ENCODE measurements around the gene TCERG1L. TPM values are rescaled to one million over a fixed set of nuclear protein-coding genes. Genes with fewer than 3 reads are reported as not detected.

Gene TCERG1L
- total RNA-seq, 4 donors from 2014 or later, result not detected

DNA sequence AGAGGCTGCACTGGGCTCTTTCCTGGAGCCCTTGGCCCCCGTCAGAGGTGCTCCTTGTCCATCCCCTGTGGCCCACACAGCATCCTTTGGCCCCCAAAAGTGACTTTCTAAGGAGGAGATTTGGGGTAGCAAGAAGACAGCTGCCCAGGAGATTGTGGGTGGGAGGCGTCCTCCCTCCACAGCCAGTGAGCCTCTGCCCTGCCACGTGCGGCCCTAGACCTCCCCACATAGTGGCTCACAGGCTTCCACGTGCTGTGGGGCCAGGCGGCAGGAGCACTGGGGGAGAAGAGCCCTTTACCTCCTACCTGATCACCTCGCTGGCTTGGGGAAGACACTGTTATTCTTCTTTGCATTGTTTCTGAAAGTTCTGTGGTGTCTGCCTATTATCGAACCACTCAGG, 178.8 kb downstream of the TCERG1L start:
- no peaks in the 10 kb centered on the region for H3K36me3 ChIP-seq
- H3K4me3 ChIP-seq, result no peak overlapping the region
- no peak for DNase-seq
- H3K4me1 ChIP-seq, result peaks cover 0 to 5% (median 0%) of the 10 kb centered on the region in 4 donors
- H3K9me3 ChIP-seq, result no peaks in the 10 kb centered on the region
- no peak for TF ChIP-seq POLR2A (IDR thresholded peaks at IDR 0.05)
- TF ChIP-seq, protein P1, sequence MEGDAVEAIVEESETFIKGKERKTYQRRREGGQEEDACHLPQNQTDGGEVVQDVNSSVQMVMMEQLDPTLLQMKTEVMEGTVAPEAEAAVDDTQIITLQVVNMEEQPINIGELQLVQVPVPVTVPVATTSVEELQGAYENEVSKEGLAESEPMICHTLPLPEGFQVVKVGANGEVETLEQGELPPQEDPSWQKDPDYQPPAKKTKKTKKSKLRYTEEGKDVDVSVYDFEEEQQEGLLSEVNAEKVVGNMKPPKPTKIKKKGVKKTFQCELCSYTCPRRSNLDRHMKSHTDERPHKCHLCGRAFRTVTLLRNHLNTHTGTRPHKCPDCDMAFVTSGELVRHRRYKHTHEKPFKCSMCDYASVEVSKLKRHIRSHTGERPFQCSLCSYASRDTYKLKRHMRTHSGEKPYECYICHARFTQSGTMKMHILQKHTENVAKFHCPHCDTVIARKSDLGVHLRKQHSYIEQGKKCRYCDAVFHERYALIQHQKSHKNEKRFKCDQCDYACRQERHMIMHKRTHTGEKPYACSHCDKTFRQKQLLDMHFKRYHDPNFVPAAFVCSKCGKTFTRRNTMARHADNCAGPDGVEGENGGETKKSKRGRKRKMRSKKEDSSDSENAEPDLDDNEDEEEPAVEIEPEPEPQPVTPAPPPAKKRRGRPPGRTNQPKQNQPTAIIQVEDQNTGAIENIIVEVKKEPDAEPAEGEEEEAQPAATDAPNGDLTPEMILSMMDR (IDR thresholded peaks at IDR 0.05), result no peak
- no peaks in the 10 kb centered on the region for H3K27me3 ChIP-seq
- no peak overlapping the region for H3K27ac ChIP-seq

DNA sequence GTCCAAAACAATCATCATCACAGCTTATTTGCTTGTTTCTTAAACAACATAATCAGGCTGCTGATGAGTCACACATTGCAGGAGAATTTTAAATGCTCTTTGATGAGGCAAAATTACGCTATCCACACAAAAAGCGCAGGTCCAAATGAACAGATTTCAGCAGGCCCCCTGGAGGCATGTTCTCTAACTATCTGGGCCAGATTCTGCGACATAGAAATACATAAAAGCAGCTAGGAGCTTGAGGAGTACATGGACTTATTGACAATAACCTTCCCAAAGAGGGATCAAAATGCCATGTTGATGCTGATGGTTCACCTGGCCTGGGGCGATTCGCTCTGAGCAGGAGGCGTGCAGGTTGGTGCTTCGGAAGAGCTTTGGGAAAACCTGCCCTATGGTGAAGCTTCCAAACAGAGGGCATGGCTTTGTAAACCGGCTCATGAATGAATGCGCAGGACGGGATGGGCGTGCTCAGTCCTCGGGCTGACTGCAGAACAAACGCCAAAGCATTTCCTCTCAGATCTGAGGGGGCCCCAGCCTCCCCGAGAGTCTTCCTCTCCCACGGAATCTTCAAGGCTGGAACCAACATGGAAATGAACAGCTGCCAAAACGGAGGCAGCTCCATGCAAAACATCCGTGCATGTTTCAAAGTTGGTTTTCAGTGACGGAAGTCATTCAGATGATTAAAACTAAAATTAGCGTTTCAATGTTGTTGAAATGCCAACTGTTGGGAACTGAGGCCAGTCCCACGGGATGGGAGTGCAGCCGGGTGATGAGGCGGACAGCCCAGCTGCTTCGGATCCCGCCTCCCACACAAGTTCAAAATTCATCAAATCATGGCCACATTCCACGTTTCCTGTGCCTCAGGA, 179.6 kb downstream of the TCERG1L start:
- TF ChIP-seq, protein P1 (IDR thresholded peaks at IDR 0.05), result no peak
- no peak for TF ChIP-seq POLR2A (IDR thresholded peaks at IDR 0.05)
- H3K27ac ChIP-seq, result no peak overlapping the region
- H3K4me3 ChIP-seq, result no peak overlapping the region
- H3K27me3 ChIP-seq, result no peaks in the 10 kb centered on the region
- DNase-seq, result no peak
- no peaks in the 10 kb centered on the region for H3K36me3 ChIP-seq
- no peaks in the 10 kb centered on the region for H3K9me3 ChIP-seq
- peaks cover 0 to 5% (median 0%) of the 10 kb centered on the region in 4 donors for H3K4me1 ChIP-seq

DNA sequence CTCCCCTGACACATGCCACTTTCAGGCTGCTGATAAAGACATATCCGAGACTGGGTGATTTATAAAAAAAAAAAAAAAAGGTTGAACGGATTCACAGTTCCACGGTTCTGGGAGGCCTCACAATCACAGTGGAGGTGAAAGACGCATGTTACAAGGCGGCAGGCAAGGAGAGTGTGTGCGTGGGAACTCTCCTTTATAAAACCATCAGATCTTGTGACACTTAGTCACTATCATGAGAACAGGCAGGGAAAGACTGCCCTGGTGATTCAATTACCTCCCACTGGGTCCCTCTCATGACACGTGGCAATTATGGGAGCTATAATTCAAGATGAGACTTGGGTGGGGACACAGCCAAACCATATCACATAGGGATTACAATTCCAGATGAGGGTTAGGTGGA, 181.5 kb downstream of the TCERG1L start:
- Histone ChIP-seq H3K36me3 (no peaks in the 10 kb centered on the region), H3K27me3 (no peaks in the 10 kb centered on the region), H3K4me1 (peaks cover 0 to 5% (median 0%) of the 10 kb centered on the region in 4 donors), H3K4me3 (no peak overlapping the region), H3K27ac (no peak overlapping the region), H3K9me3 (no peaks in the 10 kb centered on the region)
- DNase-seq, result no peak
- TF ChIP-seq, protein P1 (IDR thresholded peaks at IDR 0.05), result no peak
- TF ChIP-seq POLR2A (IDR thresholded peaks at IDR 0.05), result no peak

DNA sequence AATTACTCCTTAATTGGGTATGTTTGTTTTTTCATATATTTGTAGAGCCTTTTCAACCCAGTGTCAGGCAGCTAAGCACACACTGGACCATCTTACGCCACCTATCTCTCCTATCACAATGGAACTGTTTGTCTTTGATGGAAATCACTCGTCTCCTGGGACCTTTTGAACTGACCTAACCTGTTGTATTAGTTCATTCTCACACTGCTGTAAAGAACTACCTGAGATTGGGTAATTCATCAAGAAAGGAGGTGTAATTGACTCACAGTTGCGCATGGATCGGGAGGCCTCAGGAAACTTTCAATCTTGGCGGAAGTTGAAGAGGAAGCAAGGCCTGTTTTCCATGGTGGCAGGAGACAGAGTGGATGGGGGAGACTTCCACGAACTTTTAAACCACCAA, 182.0 kb downstream of the TCERG1L start:
- Histone ChIP-seq H3K27ac (no peak overlapping the region), H3K9me3 (no peaks in the 10 kb centered on the region), H3K4me1 (peaks cover 0 to 5% (median 0%) of the 10 kb centered on the region in 4 donors), H3K4me3 (no peak overlapping the region), H3K36me3 (no peaks in the 10 kb centered on the region), H3K27me3 (no peaks in the 10 kb centered on the region)
- DNase-seq, result no peak
- no peak for TF ChIP-seq POLR2A (IDR thresholded peaks at IDR 0.05)
- TF ChIP-seq, protein P1 (IDR thresholded peaks at IDR 0.05), result no peak

DNA sequence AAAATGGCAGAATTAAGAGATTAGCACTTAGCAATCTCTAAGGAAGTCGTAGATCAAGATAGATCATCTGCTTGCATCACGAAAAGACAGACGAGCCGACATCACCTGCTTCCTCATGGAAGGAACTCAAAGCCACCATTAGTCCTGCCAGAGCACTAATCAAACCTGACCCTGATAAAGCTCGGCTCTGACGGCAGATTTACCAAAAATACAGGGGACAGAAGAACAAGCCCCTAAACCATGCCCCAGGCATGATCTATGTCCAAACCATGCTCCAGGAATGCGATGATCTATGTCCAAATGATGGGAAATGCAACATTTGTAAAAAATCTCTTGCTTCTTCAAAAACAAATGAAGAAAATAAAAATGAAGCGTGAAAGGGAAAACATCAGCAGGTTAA, 182.8 kb downstream of the TCERG1L start:
- no peak overlapping the region for H3K4me3 ChIP-seq
- no peak overlapping the region for H3K27ac ChIP-seq
- H3K27me3 ChIP-seq, result no peaks in the 10 kb centered on the region
- peaks cover 0 to 5% (median 0%) of the 10 kb centered on the region in 4 donors for H3K4me1 ChIP-seq
- no peak for TF ChIP-seq POLR2A (IDR thresholded peaks at IDR 0.05)
- TF ChIP-seq, protein P1 (IDR thresholded peaks at IDR 0.05), result no peak
- H3K9me3 ChIP-seq, result no peaks in the 10 kb centered on the region
- no peaks in the 10 kb centered on the region for H3K36me3 ChIP-seq
- no peak for DNase-seq

All from Peyer's patch (tissue), 4 donors.